HCT116 (cell line): Measurements from ENCODE around the gene RUFY1. TPM values are rescaled to one million over a fixed set of nuclear protein-coding genes. Genes with fewer than 3 reads are reported as not detected.

Source experiments
- ATAC-seq: fragments of 200-7000 bp; cut with Tn5 transposase; 2 replicates; pipeline ENCODE4 v1.9.1; 2020; ENCODE audit warnings: mild to moderate bottlenecking, moderate library complexity
- BruUV-seq: library from RNA; stranded (reverse); fragments of 400-500 nt; replicated peaks from 2 replicates; lab custom pipeline; 2021; lab: Mats Ljungman, UMichigan
- CTCF ChIA-PET: fragments of 300-600 bp; sonication (Branson Sonifier 250); formaldehyde crosslinking; loops from one replicate; lab custom pipeline; 2021; ENCODE audit warnings: antibody characterized with exemption; lab: Charles Lee
- POLR2A ChIA-PET: fragments of 300-600, 350-600 bp; sonication (Branson Sonifier 250); formaldehyde crosslinking; loops from one replicate; lab custom pipeline; 2021; ENCODE audit warnings: antibody characterized with exemption; lab: Charles Lee
- RAD21 ChIA-PET, 2 experiments: fragments of 300-600 bp; sonication (Branson Sonifier 250); formaldehyde crosslinking; loops; one replicate each; lab custom pipeline; 2023; ENCODE audit warnings: low total read pairs in 2 of 2; ENCODE audit not compliant: uncharacterized antibody in 2 of 2, unreplicated experiment in 2 of 2, low non-redundant PET in 1 of 2; lab: Charles Lee
- DNase-seq: peaks from one replicate; pipeline ENCODE4 v3.0.0-alpha.2; 2010; ENCODE audit warnings: low read depth, low spot score
- H2AFZ ChIP-seq: fragments of 200-600 bp; shearing (Covaris generic), sonication (generic); 2 replicates; pipeline ENCODE4 v1.6.1; 2017; ENCODE audit warnings: low read depth, mixed run types, mixed read lengths, antibody characterized with exemption, low read length; ENCODE audit not compliant: poor library complexity, severe bottlenecking
- H3K27ac ChIP-seq: 2 replicates; pipeline ENCODE4 v1.5.1; 2012; ENCODE audit warnings: low read depth, low read length
- H3K27me3 ChIP-seq: fragments of 200-600 bp; sonication (generic); 2 replicates; pipeline ENCODE4 v1.6.1; 2016; ENCODE audit warnings: mixed run types, low read length, mixed read lengths; ENCODE audit not compliant: insufficient read depth
- H3K36me3 ChIP-seq, 2 experiments: fragments of 200-500 bp in 1 of 2; fragments of 200-600 bp in 1 of 2; sonication (Bioruptor generic) in 1 of 2; sonication (generic) in 1 of 2; 2 replicates each; pipeline versions ENCODE4 v1.5.1 to v1.6.1; 2014 to 2016; ENCODE audit warnings: low read length in 2 of 2, inconsistent platforms in 1 of 2, mixed read lengths in 1 of 2, mixed run types in 1 of 2; ENCODE audit not compliant: insufficient read depth in 2 of 2, control insufficient read depth in 1 of 2
- H3K4me1 ChIP-seq, 2 experiments: fragments of 200-600 bp in 1 of 2; sonication (generic) in 1 of 2; 2 replicates each; pipeline versions ENCODE4 v1.5.1 to v1.6.1; 2012 to 2017; ENCODE audit warnings: low read length in 2 of 2, inconsistent platforms in 1 of 2, mild to moderate bottlenecking in 1 of 2, mixed read lengths in 1 of 2, mixed run types in 1 of 2, moderate library complexity in 1 of 2; ENCODE audit not compliant: insufficient read depth in 2 of 2, control insufficient read depth in 1 of 2
- H3K4me2 ChIP-seq: fragments of 200-600 bp; sonication (generic); 2 replicates; pipeline ENCODE4 v1.6.1; 2017; ENCODE audit warnings: mixed run types, low read length, mixed read lengths
- H3K4me3 ChIP-seq, 2 experiments: fragments of 200-600 bp in 1 of 2; sonication (generic) in 1 of 2; replicated peaks in 1 of 2; 2 replicates each; pipeline ENCODE4 v1.5.1; 2011 to 2016; ENCODE audit warnings: low read length in 2 of 2, control low read depth in 1 of 2, low read depth in 1 of 2, mild to moderate bottlenecking in 1 of 2, mixed read lengths in 1 of 2, mixed run types in 1 of 2
- H3K79me2 ChIP-seq: fragments of 200-600 bp; sonication (generic); 2 replicates; pipeline ENCODE4 v1.6.1; 2017; ENCODE audit warnings: mild to moderate bottlenecking, mixed run types, low read length, moderate library complexity, mixed read lengths; ENCODE audit not compliant: insufficient read depth
- H3K9ac ChIP-seq: fragments of 200-600 bp; sonication (generic); 2 replicates; pipeline ENCODE4 v1.6.1; 2016; ENCODE audit warnings: low read length, mixed read lengths
- H3K9me2 ChIP-seq: fragments of 200-600 bp; sonication (generic), shearing (Covaris generic); 2 replicates; pipeline ENCODE4 v1.6.1; 2017; ENCODE audit warnings: mixed run types, mild to moderate bottlenecking, moderate library complexity; ENCODE audit not compliant: insufficient read depth
- H3K9me3 ChIP-seq, 2 experiments: fragments of 200-500 bp in 1 of 2; fragments of 200-600 bp in 1 of 2; sonication (Bioruptor generic) in 1 of 2; sonication (generic) in 1 of 2; 2 replicates each; pipeline ENCODE4 v1.6.1; 2014 to 2017; ENCODE audit warnings: low read length in 2 of 2, mixed read lengths in 2 of 2, inconsistent platforms in 1 of 2, low read depth in 1 of 2, mild to moderate bottlenecking in 1 of 2, mixed run types in 1 of 2, moderate library complexity in 1 of 2; ENCODE audit not compliant: control insufficient read depth in 1 of 2, insufficient read depth in 1 of 2
- H4K20me1 ChIP-seq: fragments of 200-600 bp; sonication (generic), shearing (Covaris generic); 2 replicates; pipeline ENCODE4 v1.6.1; 2017; ENCODE audit warnings: mixed run types, mild to moderate bottlenecking, moderate library complexity; ENCODE audit not compliant: insufficient read depth
- ATF3 ChIP-seq: IDR thresholded peaks from 2 replicates; pipeline ENCODE4 v1.6.1; 2012
- CBX3 ChIP-seq: IDR thresholded peaks from 2 replicates; pipeline ENCODE4 v1.6.1; 2012; ENCODE audit warnings: low read depth
- EGR1 ChIP-seq: IDR thresholded peaks from 2 replicates; pipeline ENCODE4 v1.6.1; 2012; ENCODE audit warnings: low read depth
- EZH2 ChIP-seq: fragments of 200-600 bp; sonication (generic); IDR thresholded peaks from 2 replicates; pipeline ENCODE4 v1.6.1; 2017; ENCODE audit warnings: antibody characterized with exemption, mixed run types
- EZH2phosphoT487 ChIP-seq: fragments of 200-600 bp; IDR thresholded peaks from 2 replicates; pipeline ENCODE4 v1.6.1; 2018; ENCODE audit warnings: antibody characterized with exemption, borderline replicate concordance
- FOSL1 ChIP-seq: IDR thresholded peaks from 2 replicates; pipeline ENCODE4 v1.6.1; 2012; ENCODE audit warnings: low read depth
- JUND ChIP-seq: IDR thresholded peaks from 2 replicates; pipeline ENCODE4 v1.6.1; 2012
- POLR2A ChIP-seq: IDR thresholded peaks from 2 replicates; pipeline ENCODE4 v1.7.0; 2011; ENCODE audit warnings: borderline replicate concordance; ENCODE audit not compliant: insufficient read depth, insufficient read length; ENCODE audit errors: extremely low read depth
- POLR2AphosphoS5 ChIP-seq: IDR thresholded peaks from 2 replicates; pipeline ENCODE4 v1.6.1; 2011; ENCODE audit warnings: mild to moderate bottlenecking, low read depth, low read length, moderate library complexity
- RAD21 ChIP-seq: IDR thresholded peaks from 2 replicates; pipeline ENCODE4 v1.6.1; 2012; ENCODE audit warnings: low read depth, mild to moderate bottlenecking
- REST ChIP-seq: IDR thresholded peaks from 2 replicates; pipeline ENCODE4 v1.6.1; 2012; ENCODE audit warnings: low read depth
- SP1 ChIP-seq: IDR thresholded peaks from 2 replicates; pipeline ENCODE4 v1.6.1; 2012; ENCODE audit warnings: low read depth
- SRF ChIP-seq: IDR thresholded peaks from 2 replicates; pipeline ENCODE4 v1.6.1; 2012; ENCODE audit warnings: low read depth
- YY1 ChIP-seq: IDR thresholded peaks from 2 replicates; pipeline ENCODE4 v1.6.1; 2011; ENCODE audit warnings: low read length, low read depth, moderate library complexity, mild to moderate bottlenecking; ENCODE audit not compliant: insufficient replicate concordance; ENCODE audit errors: extremely low read depth
- ZNF274 ChIP-seq: fragments of 200-500 bp; sonication (Bioruptor generic); IDR thresholded peaks from 2 replicates; pipeline ENCODE4 v1.6.1; 2014; ENCODE audit warnings: mild to moderate bottlenecking, low read depth, low read length, inconsistent platforms
- intact Hi-C: fragments of 100-400 bp; cut with micrococcal nuclease; formaldehyde crosslinking; loops from 2 replicates; pipeline ENCODE4 v1.10.0; 2022
- total RNA-seq: library from RNA; stranded (reverse); gene quantifications from one replicate; pipeline ENCODE4 v1.2.1, GENCODE V29; 2021; ENCODE audit not compliant: unreplicated experiment
- TF ChIP-seq, protein P1 (sequence below): IDR thresholded peaks from 2 replicates; pipeline ENCODE4 v1.6.1; 2012
- TF ChIP-seq, protein P2 (sequence below), 3 experiments: fragments of 200-600 bp in 1 of 3; sonication (generic) in 1 of 3; IDR thresholded peaks in 2 of 3; conservative IDR thresholded peaks in 1 of 3; 2 replicates each; pipeline ENCODE4 v1.5.1; 2012 to 2017; ENCODE audit warnings: low read depth in 2 of 3, low read length in 2 of 3, antibody characterized with exemption in 1 of 3, borderline replicate concordance in 1 of 3, control low read depth in 1 of 3, mild to moderate bottlenecking in 1 of 3, mixed read lengths in 1 of 3, mixed run types in 1 of 3, moderate library complexity in 1 of 3; ENCODE audit not compliant: insufficient read depth in 1 of 3

RUFY1 gene
- total RNA-seq, 1 experiment from 2014 or later = 32.9 TPM

DNA sequence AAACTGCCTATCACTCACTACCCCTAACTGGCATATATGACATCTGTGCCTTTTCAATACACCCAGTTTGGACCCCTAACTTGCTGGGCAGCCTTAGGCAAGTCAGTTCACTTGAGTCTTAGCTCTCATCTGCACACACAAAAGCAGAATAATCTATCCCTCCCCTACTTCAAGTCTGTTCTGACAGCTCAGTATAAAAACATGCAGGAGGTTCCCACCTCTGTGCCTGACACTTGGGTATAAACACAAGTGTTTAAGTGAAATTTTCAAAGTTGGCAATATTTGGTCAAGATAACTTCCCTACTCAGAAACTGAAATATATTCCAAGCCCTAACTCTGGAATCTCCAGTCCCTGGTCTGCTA lies 60.5 kb downstream of the RUFY1 start:
- no TSS peak for BruUV-seq
- H3K9ac ChIP-seq = no peak overlapping the region
- DNase-seq (no peak), ATAC-seq (no peak)
- ChIA-PET POLR2A (interaction anchor here (1.3 to 6.0 kb wide), 2 partner anchors 9 to 12 kb away, joined by 3 to 63 read pairs; partner anchors contain the start of gene HNRNPH1), CTCF (no interaction called here), RAD21 (no interaction called here)
- intact Hi-C loops = no loop called here
- H3K9me3 ChIP-seq = no peaks in the 10 kb centered on the region
- peaks cover 26% of the 10 kb centered on the region for H3K79me2 ChIP-seq
- H3K4me3 ChIP-seq = no peak overlapping the region
- H3K4me1 ChIP-seq = no peaks in the 10 kb centered on the region
- H3K27ac ChIP-seq = no peak overlapping the region
- H3K4me2 ChIP-seq = no peak overlapping the region
- no peak for TF ChIP-seq ATF3
- TF ChIP-seq SP1 = no peak
- TF ChIP-seq POLR2AphosphoS5 = no peak
- TF ChIP-seq SRF = no peak
- no peak for TF ChIP-seq JUND
- no peak for TF ChIP-seq EGR1
- no peak for TF ChIP-seq CBX3
- TF ChIP-seq ZNF274 = no peak
- TF ChIP-seq POLR2A = no peak
- no peak for TF ChIP-seq FOSL1
- TF ChIP-seq REST = no peak
- TF ChIP-seq, protein P1, sequence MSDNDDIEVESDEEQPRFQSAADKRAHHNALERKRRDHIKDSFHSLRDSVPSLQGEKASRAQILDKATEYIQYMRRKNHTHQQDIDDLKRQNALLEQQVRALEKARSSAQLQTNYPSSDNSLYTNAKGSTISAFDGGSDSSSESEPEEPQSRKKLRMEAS = no peak
- no peak for TF ChIP-seq EZH2phosphoT487
- TF ChIP-seq YY1 = no peak
- no peak for TF ChIP-seq RAD21
- no peak for TF ChIP-seq EZH2
- TF ChIP-seq, protein P2, sequence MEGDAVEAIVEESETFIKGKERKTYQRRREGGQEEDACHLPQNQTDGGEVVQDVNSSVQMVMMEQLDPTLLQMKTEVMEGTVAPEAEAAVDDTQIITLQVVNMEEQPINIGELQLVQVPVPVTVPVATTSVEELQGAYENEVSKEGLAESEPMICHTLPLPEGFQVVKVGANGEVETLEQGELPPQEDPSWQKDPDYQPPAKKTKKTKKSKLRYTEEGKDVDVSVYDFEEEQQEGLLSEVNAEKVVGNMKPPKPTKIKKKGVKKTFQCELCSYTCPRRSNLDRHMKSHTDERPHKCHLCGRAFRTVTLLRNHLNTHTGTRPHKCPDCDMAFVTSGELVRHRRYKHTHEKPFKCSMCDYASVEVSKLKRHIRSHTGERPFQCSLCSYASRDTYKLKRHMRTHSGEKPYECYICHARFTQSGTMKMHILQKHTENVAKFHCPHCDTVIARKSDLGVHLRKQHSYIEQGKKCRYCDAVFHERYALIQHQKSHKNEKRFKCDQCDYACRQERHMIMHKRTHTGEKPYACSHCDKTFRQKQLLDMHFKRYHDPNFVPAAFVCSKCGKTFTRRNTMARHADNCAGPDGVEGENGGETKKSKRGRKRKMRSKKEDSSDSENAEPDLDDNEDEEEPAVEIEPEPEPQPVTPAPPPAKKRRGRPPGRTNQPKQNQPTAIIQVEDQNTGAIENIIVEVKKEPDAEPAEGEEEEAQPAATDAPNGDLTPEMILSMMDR (IDR thresholded peaks at IDR 0.05 in 2 of 3, conservative IDR thresholded peaks at IDR 0.05 in 1 of 3; ENCODE audit: borderline replicate concordance in 1 of 3, insufficient read depth in 1 of 3, low read depth in 2 of 3, low read length in 2 of 3) = no peak
- peaks cover 27 to 64% of the 10 kb centered on the region in 2 experiments for H3K36me3 ChIP-seq
- peaks cover 36% of the 10 kb centered on the region; the same call in 1 of the 2 replicates for H4K20me1 ChIP-seq
- no peak overlapping the region for H2AFZ ChIP-seq
- H3K9me2 ChIP-seq = no peaks in the 10 kb centered on the region
- no peaks in the 10 kb centered on the region for H3K27me3 ChIP-seq
